Brain microvascular endothelial cell (primary cell): ENCODE results near the gene DPYD.

ENCODE experiments used
- DNase-seq: peaks from one replicate; pipeline ENCODE4 v3.0.0-alpha.2; 2020
- H3K27ac ChIP-seq: fragments of 250-450 bp; sonication (Bioruptor Pico); 2 replicates; pipeline ENCODE4 v1.5.1; 2020; ENCODE audit warnings: mild to moderate bottlenecking, moderate library complexity
- H3K27me3 ChIP-seq: fragments of 250-450 bp; sonication (Bioruptor Pico); replicated peaks from 2 replicates; pipeline ENCODE4 v1.5.1; 2020; ENCODE audit warnings: mild to moderate bottlenecking
- H3K36me3 ChIP-seq: fragments of 250-450 bp; sonication (Bioruptor Pico); replicated peaks from 2 replicates; pipeline ENCODE4 v1.5.1; 2020; ENCODE audit warnings: mild to moderate bottlenecking
- H3K4me3 ChIP-seq: 2 replicates; pipeline ENCODE4 v1.5.1; 2011; ENCODE audit warnings: low read depth, mild to moderate bottlenecking, control low read depth, low read length, moderate library complexity
- CTCF ChIP-seq: IDR thresholded peaks from 2 replicates; pipeline ENCODE4 v1.5.1; 2011; ENCODE audit warnings: low read depth, mild to moderate bottlenecking, moderate library complexity, low read length, control low read depth, inconsistent platforms; ENCODE audit errors: missing control alignments
- in situ Hi-C: cut with HindIII; loops from 2 replicates; pipeline ENCODE4 v1.10.0; 2017; ENCODE audit warnings: low sequenced_read_pairs, low pct_ligation_motif_present

DPYD gene

GRCh38 chr1:97905141-97905940 lies 15.5 kb downstream of the DPYD start:
- no peaks in the 10 kb centered on the region for H3K36me3 ChIP-seq
- H3K27ac ChIP-seq: no peak overlapping the region
- no peaks in the 10 kb centered on the region for H3K27me3 ChIP-seq
- no peak for TF ChIP-seq CTCF
- in situ Hi-C loops: no loop called here
- no peak overlapping the region for H3K4me3 ChIP-seq
- DNase-seq: no peak

- Histone ChIP-seq H3K4me3 (no peak overlapping the region), H3K27me3 (no peaks in the 10 kb centered on the region), H3K27ac (no peak overlapping the region), H3K36me3 (no peaks in the 10 kb centered on the region)
- TF ChIP-seq CTCF: no peak
- in situ Hi-C loops: no loop called here
- DNase-seq: no peak
Measured at GRCh38 chr1:97904534-97904933, 16.3 kb downstream of the DPYD start.

GRCh38 chr1:97903626-97904025 lies 17.2 kb downstream of the DPYD start:
- TF ChIP-seq CTCF: no peak
- in situ Hi-C loops: no loop called here
- H3K27me3 ChIP-seq: no peaks in the 10 kb centered on the region
- DNase-seq: peak; percentile 24
- H3K27ac ChIP-seq: no peak overlapping the region
- H3K36me3 ChIP-seq: no peaks in the 10 kb centered on the region
- H3K4me3 ChIP-seq: no peak overlapping the region

- Histone ChIP-seq H3K27me3 (no peaks in the 10 kb centered on the region), H3K27ac (no peak overlapping the region), H3K4me3 (no peak overlapping the region), H3K36me3 (no peaks in the 10 kb centered on the region)
- DNase-seq: no peak
- TF ChIP-seq CTCF: no peak
- in situ Hi-C loops: no loop called here
Measured at GRCh38 chr1:97902067-97902466, 18.8 kb downstream of the DPYD start.

- no peak for DNase-seq
- in situ Hi-C loops: no loop called here
- Histone ChIP-seq H3K27ac (peak overlapping the region; percentile 12), H3K27me3 (no peaks in the 10 kb centered on the region), H3K4me3 (no peak overlapping the region), H3K36me3 (no peaks in the 10 kb centered on the region)
- no peak for TF ChIP-seq CTCF
Measured at GRCh38 chr1:97901017-97901658, 19.7 kb downstream of the DPYD start.
